HG02840 (cell line): Measurements from ENCODE around the gene PRR35.
A peak's percentile ranks its signal among the peaks of the same experiment; 100 is the strongest.

Experiments used
- ATAC-seq: cut with Tn5 transposase; IDR thresholded peaks from one replicate; pipeline ENCODE4 v1.9.1; 2021; ENCODE audit warnings: mild to moderate bottlenecking, moderate library complexity, moderate number of reproducible peaks; ENCODE audit not compliant: unreplicated experiment, low FRiP score

The PRR35 gene

GRCh38 chr16:527015-527903 is 32.9 kb upstream of the PRR35 start, which contains the start of gene CAPN15:
TSS of gene CAPN15 (plus strand) at chr16:527712. CDS start at chr16:546839, 19,127 bp downstream.
- ATAC-seq, result peak; percentile 70

- peak; percentile 10 for ATAC-seq
Observed at GRCh38 chr16:528111-529011, 31.8 kb upstream of the PRR35 start.

DNA sequence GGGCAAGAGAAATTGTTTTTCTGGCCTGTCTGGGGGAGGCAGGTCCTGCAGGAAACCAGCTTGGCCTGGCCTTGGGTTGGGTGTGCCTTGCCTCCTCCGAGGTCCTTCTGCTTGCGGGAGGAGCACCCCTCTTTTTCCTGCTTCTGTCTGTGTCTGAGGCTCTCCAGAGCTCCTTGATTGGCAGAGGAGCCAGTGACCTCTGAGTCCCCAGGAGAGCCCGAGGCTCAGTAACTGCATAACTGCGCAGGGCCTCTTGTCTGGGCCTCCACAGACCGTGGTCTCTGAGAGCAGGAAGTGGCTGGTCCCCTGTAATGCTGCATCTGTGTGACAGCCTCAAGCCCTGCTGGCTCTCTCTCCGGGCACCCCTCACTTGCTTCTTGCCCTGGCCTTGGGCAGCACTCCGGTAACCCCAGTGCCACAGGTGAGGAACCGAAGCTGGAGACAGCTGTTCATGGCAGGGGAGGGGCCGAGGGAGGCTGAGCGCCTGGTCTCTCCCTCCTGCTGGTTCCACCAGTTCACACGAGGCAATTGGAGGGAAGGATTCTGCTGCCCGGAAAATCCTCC is 31.1 kb upstream of the PRR35 start:
- no peak for ATAC-seq

- ATAC-seq, result no peak
Observed at GRCh38 chr16:530111-530817, 29.9 kb upstream of the PRR35 start.

GRCh38 chr16:531494-532125 is 28.6 kb upstream of the PRR35 start:
- no peak for ATAC-seq

DNA sequence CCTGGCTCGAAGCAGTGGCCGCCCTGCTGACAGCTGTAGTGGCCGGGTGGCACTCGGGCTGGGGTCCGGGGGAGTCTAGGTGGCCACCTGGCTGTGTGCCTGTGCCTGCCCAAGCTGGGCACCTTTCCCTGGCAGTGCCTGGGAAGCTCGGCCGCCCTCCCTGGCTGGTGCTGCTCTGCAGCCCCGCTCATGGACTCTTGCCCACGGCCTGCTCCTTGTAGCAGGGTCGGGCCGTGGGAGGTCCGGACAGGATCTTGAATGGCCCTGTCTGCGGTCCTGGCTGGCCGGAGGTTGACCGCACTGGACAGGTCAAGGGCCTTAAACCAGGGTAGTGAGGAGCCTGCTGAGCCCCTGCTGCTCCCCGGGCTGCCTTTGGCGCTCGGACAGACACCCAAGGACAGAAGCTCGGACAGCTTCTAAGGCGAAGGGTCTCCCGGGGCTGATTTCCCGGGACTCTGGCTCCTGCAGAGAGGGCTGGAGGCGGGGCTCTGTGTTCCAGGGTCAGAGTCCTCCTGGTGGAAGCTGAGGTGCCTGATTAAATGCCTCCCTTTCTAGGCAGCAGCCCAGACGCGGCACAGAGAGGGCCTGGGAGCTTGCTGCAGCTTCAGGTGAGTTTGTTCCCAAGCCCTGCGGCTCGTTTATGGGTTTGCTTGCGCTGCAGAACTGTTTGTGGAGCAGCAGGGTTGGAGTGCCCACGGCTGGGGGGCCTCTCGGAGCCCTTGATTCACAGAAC is 26.6 kb upstream of the PRR35 start:
- ATAC-seq, result no peak

DNA sequence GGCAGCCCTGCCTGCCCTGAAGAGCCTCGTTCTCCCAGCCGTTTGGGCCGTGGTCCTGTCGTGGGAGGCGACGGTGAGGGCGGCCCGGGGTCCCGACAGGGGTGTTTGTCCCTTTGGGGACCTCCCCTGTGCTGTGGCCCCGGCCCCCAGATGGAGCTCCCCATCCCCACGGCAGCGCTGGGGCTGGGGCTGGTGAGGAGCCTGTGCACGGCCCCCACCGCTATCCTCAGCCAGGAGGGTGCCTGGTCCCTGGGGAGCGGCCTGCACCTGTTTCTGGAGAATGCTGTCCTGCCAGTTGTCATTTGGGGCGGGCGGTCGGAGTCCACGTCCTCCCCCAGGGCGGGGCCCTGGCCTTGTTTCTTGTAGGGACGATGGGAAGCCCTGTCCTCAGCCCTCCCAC is 26.1 kb upstream of the PRR35 start:
- no peak for ATAC-seq

DNA sequence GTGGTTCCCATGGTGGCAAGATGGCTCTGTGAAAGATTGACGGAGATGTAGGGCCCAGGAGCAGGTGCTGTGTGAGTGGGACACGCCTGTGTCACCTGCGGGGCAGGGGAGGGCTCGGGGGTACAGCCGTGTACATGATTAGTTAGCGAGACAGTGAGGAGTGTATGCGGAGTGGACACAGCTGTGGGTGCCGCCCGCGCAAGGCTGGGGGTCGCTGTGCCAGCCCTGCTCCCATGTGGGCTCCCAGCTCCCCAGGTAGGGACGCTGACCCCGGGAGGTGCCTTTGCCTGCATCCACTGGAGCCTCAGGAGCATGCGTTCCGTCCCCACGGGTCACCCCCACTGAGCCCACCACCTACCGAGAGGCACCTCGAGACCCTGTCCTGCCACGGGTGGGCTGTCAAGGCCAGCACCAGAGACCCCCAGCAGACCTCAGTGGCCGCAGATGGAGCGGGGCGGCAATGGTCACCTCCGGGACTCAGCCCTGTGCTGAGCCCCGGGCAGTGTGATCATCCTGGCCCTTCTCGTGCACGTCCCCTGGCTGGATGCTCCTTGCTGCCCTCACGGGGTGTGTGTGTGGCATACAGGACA is 25.2 kb upstream of the PRR35 start:
- ATAC-seq, result no peak

DNA sequence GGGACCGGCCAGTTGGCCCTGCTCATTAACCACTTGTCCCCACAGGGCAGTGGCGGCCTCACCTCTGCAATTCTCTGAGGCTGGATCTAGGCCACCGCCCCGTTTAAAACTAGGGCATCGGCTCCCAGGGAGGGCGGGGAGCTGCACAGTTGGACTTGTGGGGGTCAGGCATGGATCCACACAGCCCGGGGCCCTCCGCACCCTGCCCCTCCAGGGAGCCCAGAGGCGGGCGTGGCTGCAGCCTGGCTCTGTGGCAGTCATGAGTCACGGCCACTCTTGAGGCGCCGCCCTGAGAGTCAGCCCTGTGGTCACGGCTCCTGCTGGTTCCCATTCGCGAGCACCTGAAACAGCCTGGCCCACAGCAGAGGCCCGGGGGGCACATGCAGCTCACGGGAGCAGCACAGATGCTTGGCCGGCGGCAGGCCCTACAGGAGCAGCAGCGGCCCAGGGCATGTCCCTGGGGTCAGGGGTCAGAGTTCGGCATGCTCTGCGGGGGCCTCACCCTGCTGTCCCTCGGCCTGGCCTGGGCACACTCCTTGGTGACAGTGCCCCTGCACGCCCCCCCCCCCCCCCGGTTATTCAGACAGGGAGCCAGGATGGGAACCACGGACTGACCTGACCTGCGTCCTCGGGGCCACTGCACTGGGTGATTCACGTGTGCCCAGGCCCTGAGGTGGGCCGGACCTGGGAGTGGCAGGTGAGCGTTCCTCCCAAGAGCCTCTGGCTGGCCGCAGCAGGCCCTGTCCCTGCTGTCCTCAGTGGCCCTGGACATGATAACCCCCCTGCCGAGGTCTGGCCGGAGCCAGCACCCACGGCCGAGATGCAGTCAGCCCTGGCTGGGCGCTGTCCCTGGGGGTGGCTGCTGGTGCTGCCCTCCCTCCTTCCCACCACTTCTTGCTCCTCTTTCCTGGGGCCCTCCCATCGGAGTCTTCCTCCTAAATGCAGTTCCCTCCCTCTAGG is 24.5 kb upstream of the PRR35 start:
- no peak for ATAC-seq

DNA sequence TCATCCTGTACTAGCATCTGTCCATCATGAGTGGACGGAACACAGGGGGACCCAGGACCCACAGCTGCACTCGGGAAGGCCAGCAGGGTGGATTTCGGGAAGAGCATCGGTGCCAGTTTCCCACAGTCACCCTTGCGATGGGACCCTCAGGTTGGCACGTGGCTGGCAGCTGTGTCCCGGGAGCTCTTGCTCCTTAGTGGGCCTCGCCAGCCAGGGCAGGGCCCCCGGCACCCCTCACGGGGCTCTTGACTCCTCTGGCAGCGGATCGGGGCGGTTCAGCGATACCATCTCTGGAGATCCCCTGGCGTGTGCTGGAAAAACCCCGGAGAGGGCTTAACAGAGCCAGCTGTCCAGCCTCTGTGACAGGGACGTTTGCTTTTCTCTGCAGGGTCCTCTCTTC is 23.4 kb upstream of the PRR35 start:
- ATAC-seq, result no peak

- ATAC-seq, result no peak
Observed at GRCh38 chr16:537415-538335, 22.5 kb upstream of the PRR35 start.

GRCh38 chr16:539901-540530 is 20.2 kb upstream of the PRR35 start:
- no peak for ATAC-seq

DNA sequence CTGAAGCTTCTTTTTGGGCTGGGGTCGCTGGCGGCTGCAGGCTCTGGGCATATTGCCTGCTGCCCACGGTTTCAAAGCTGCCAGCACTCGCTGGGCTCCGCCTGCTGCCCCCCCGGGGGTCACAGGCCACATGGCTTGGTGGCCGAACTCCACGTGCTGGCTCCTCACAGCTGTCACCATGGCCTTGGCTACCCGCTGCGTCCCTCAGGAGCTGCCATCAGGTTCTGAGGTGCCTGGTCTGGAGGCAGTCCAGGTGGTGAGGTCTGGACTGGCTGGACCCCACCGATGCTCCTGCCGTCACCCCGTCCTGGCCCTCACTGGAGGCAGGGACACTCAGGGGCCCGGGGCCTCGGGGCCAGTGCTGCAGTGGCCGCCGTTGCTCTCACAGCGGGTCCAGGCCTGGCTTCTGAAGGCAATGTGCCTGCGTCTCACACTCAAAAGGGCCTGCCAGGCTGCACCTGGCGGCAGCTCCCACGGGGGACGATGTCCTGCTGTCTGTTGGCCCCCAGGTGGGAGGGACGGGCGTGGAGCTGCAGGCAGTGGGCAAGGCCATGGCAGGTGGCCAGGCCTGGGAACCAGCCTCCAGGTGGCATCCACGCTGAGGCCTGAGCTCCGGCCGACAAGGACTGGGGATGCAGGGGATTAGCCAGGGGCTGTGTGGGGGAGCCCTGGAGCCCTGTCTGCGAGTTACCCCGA is 19.4 kb upstream of the PRR35 start:
- no peak for ATAC-seq

GRCh38 chr16:543301-544164 is 16.7 kb upstream of the PRR35 start:
- no peak for ATAC-seq

- no peak for ATAC-seq
Observed at GRCh38 chr16:544517-544916, 15.7 kb upstream of the PRR35 start.
